Measurements from ENCODE around the gene ASIC2. TPM values are rescaled to one million over a fixed set of nuclear protein-coding genes. Genes with fewer than 3 reads are reported as not detected.

Gene ASIC2
- total and polyA plus RNA-seq, 2 experiments from 2014 or later = not detected

GRCh38 chr17:33225994-33226393, 67.1 kb downstream of the ASIC2 start:
- no peak overlapping the region for H3K4me3 ChIP-seq
- no peaks in the 10 kb centered on the region for H3K27me3 ChIP-seq
- H3K9me3 ChIP-seq (ENCODE audit: low read depth) = no peaks in the 10 kb centered on the region
- no peaks in the 10 kb centered on the region for H3K4me1 ChIP-seq (ENCODE audit: low read depth)
- no peak overlapping the region for H3K27ac ChIP-seq
- no peaks in the 10 kb centered on the region for H3K36me3 ChIP-seq
- no peak for TF ChIP-seq CTCF (IDR thresholded peaks at IDR 0.05; ENCODE audit: low read depth, low read length)
- DNase-seq (ENCODE audit: low read depth in 1 of 2, low spot score in 1 of 2) = no peak

- Histone ChIP-seq H3K4me1 (ENCODE audit: low read depth) (no peaks in the 10 kb centered on the region), H3K27me3 (no peaks in the 10 kb centered on the region), H3K9me3 (ENCODE audit: low read depth) (no peaks in the 10 kb centered on the region), H3K27ac (no peak overlapping the region), H3K4me3 (no peak overlapping the region), H3K36me3 (no peaks in the 10 kb centered on the region)
- no peak for DNase-seq (ENCODE audit: low read depth in 1 of 2, low spot score in 1 of 2)
- no peak for TF ChIP-seq CTCF (IDR thresholded peaks at IDR 0.05; ENCODE audit: low read depth, low read length)
Observed at GRCh38 chr17:33225509-33225908, 67.6 kb downstream of the ASIC2 start.

GRCh38 chr17:33220036-33220435, 73.1 kb downstream of the ASIC2 start:
- H3K4me3 ChIP-seq = no peak overlapping the region
- H3K9me3 ChIP-seq (ENCODE audit: low read depth) = no peaks in the 10 kb centered on the region
- no peak for DNase-seq (ENCODE audit: low read depth in 1 of 2, low spot score in 1 of 2)
- H3K36me3 ChIP-seq = no peaks in the 10 kb centered on the region
- no peaks in the 10 kb centered on the region for H3K27me3 ChIP-seq
- H3K27ac ChIP-seq = no peak overlapping the region
- H3K4me1 ChIP-seq (ENCODE audit: low read depth) = no peaks in the 10 kb centered on the region
- TF ChIP-seq CTCF (IDR thresholded peaks at IDR 0.05; ENCODE audit: low read depth, low read length) = no peak

GRCh38 chr17:33218698-33219601, 74.1 kb downstream of the ASIC2 start:
- no peaks in the 10 kb centered on the region for H3K27me3 ChIP-seq
- no peaks in the 10 kb centered on the region for H3K4me1 ChIP-seq (ENCODE audit: low read depth)
- H3K36me3 ChIP-seq = no peaks in the 10 kb centered on the region
- no peak for DNase-seq (ENCODE audit: low read depth in 1 of 2, low spot score in 1 of 2)
- no peak for TF ChIP-seq CTCF (IDR thresholded peaks at IDR 0.05; ENCODE audit: low read depth, low read length)
- H3K9me3 ChIP-seq (ENCODE audit: low read depth) = no peaks in the 10 kb centered on the region
- no peak overlapping the region for H3K4me3 ChIP-seq
- H3K27ac ChIP-seq = no peak overlapping the region

GRCh38 chr17:33217891-33218290, 75.2 kb downstream of the ASIC2 start:
- Histone ChIP-seq H3K27me3 (no peaks in the 10 kb centered on the region), H3K4me3 (no peak overlapping the region), H3K9me3 (ENCODE audit: low read depth) (no peaks in the 10 kb centered on the region), H3K36me3 (no peaks in the 10 kb centered on the region), H3K4me1 (ENCODE audit: low read depth) (no peaks in the 10 kb centered on the region), H3K27ac (no peak overlapping the region)
- TF ChIP-seq CTCF (IDR thresholded peaks at IDR 0.05; ENCODE audit: low read depth, low read length) = no peak
- no peak for DNase-seq (ENCODE audit: low read depth in 1 of 2, low spot score in 1 of 2)

All from cardiac muscle cell (in vitro differentiated cells and primary cell).